Loucy (cell line): ENCODE results near the gene MGLL.

Experiments used
- EZH2phosphoT487 ChIP-seq: fragments of 200-600 bp; IDR thresholded peaks from 2 replicates; pipeline ENCODE4 v1.6.1; 2018; ENCODE audit warnings: antibody characterized with exemption, mild to moderate bottlenecking, moderate library complexity, borderline replicate concordance
- TF ChIP-seq, protein P1 (sequence below): fragments of 200-600 bp; sonication (generic); conservative IDR thresholded peaks from 2 replicates; pipeline ENCODE4 v1.5.1; 2014; ENCODE audit warnings: mild to moderate bottlenecking, antibody characterized with exemption, low read length

DNA sequence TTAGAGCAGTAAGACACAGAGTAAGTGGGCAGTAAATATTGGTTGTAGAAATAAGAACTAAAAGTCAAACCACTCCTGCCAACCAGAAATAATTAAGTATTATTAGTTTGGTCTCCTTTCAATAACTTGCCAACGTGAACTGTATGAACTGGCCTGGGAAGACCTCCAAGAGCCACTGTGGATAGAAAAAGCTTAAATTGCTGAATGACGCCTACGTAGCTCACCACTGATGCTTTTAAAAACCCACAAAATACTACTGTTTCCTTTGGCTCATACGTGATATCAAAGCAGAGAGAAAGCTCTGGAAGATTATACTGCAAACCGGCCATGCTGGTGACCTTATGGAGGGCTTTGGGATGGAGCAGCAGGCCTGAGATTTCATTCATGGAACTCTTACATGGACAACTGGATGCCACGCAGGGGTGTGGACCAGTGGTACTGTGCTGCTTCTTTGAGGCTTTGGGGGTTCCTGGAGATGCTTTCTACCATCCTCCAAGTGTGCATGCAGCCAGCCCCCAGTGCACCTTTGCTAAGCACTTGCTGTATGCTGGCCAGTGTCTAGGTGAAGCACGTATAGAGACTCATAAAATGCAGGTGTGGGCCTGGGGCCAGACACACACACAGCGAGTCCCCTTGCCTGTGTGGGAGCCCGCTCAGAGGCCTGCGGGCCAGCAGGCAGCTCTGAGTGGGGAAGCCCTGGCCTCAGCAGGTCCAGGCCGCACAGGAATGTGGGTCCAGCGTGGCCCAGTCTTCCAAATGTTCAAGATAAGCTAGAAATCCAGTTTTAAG, 82.8 kb downstream of the MGLL start:
- TF ChIP-seq, protein P1, sequence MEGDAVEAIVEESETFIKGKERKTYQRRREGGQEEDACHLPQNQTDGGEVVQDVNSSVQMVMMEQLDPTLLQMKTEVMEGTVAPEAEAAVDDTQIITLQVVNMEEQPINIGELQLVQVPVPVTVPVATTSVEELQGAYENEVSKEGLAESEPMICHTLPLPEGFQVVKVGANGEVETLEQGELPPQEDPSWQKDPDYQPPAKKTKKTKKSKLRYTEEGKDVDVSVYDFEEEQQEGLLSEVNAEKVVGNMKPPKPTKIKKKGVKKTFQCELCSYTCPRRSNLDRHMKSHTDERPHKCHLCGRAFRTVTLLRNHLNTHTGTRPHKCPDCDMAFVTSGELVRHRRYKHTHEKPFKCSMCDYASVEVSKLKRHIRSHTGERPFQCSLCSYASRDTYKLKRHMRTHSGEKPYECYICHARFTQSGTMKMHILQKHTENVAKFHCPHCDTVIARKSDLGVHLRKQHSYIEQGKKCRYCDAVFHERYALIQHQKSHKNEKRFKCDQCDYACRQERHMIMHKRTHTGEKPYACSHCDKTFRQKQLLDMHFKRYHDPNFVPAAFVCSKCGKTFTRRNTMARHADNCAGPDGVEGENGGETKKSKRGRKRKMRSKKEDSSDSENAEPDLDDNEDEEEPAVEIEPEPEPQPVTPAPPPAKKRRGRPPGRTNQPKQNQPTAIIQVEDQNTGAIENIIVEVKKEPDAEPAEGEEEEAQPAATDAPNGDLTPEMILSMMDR: no peak
- TF ChIP-seq EZH2phosphoT487: no peak
